ENCODE results near the gene CAMK2N1. TPM values are rescaled to one million over a fixed set of nuclear protein-coding genes. Genes with fewer than 3 reads are reported as not detected.

The CAMK2N1 gene
- total and polyA plus RNA-seq, 12 donors: 0.89 to 68.7 (median 32.6) TPM

Other genes starting within 250 kb of the CAMK2N1 start
- 1 to 10 TPM in 1 of 9 donors, under 1 TPM in 3, not detected in 5; 0.07 to 2.5 (median 0.60) TPM for gene VWA5B1, start 195.3 kb downstream of the CAMK2N1 start, total RNA-seq
- 1 to 10 TPM in 1 of 3 donors, under 1 TPM in 2; 0.24 to 2.1 (median 0.26) TPM for gene VWA5B1, start 195.3 kb downstream of the CAMK2N1 start, polyA plus RNA-seq
- 10 to 100 TPM; 23.8 to 48.0 (median 38.4) TPM for gene MUL1, start 21.9 kb upstream of the CAMK2N1 start, total RNA-seq
- gene MUL1, start 21.9 kb upstream of the CAMK2N1 start, polyA plus RNA-seq: 10 to 100 TPM in 1 of 3 donors, 1 to 10 TPM in 2; 3.7 to 21.3 (median 5.3) TPM
- gene FAM43B, start 66.4 kb upstream of the CAMK2N1 start, total RNA-seq: 10 to 100 TPM in 8 of 9 donors, 1 to 10 TPM in 1; 2.2 to 67.7 (median 40.0) TPM
- 10 to 100 TPM in 2 of 3 donors, 1 to 10 TPM in 1; 5.1 to 54.9 (median 30.4) TPM for gene FAM43B, start 66.4 kb upstream of the CAMK2N1 start, polyA plus RNA-seq
- 1 to 10 TPM in 7 of 9 donors, under 1 TPM in 1, not detected in 1; 0.33 to 4.8 (median 3.1) TPM for gene CDA, start 102.9 kb upstream of the CAMK2N1 start, total RNA-seq
- 10 to 100 TPM in 2 of 3 donors, 1 to 10 TPM in 1; 5.3 to 11.8 (median 11.5) TPM for gene CDA, start 102.9 kb upstream of the CAMK2N1 start, polyA plus RNA-seq
- gene PINK1, start 147.2 kb upstream of the CAMK2N1 start, total RNA-seq: 100 to 1,000 TPM in 8 of 9 donors, 10 to 100 TPM in 1; 98.4 to 586 (median 305) TPM
- 100 to 1,000 TPM; 109 to 146 (median 118) TPM for gene PINK1, start 147.2 kb upstream of the CAMK2N1 start, polyA plus RNA-seq
- 100 to 1,000 TPM; 134 to 349 (median 205) TPM for gene DDOST, start 175.2 kb upstream of the CAMK2N1 start, total RNA-seq
- 100 to 1,000 TPM; 123 to 221 (median 193) TPM for gene DDOST, start 175.2 kb upstream of the CAMK2N1 start, polyA plus RNA-seq
- gene KIF17, start 231.8 kb upstream of the CAMK2N1 start, total RNA-seq: 10 to 100 TPM; 23.6 to 66.9 (median 43.9) TPM
- gene KIF17, start 231.8 kb upstream of the CAMK2N1 start, polyA plus RNA-seq: 10 to 100 TPM; 10.7 to 22.9 (median 16.6) TPM
- gene SH2D5, start 246.5 kb upstream of the CAMK2N1 start, total RNA-seq: 1 to 10 TPM in 1 of 9 donors, under 1 TPM in 5, not detected in 3; 0.06 to 1.9 (median 0.49) TPM
- gene SH2D5, start 246.5 kb upstream of the CAMK2N1 start, polyA plus RNA-seq: under 1 TPM; 0.07 to 0.64 (median 0.17) TPM

Measured in adrenal gland (tissue), 12 donors.